ENCODE data around the gene NAPEPLD. TPM values are rescaled to one million over a fixed set of nuclear protein-coding genes. Genes with fewer than 3 reads are reported as not detected.
"Not testable (repeated sequence)": the region's sequence is repeated elsewhere in the genome, so short reads cannot be mapped to it uniquely, and the experiment has no call there.

Gene NAPEPLD
- total RNA-seq, 1 donor from 2014 or later, result 8.4 TPM

- DNase-seq (ENCODE audit: low spot score), result no peak
- intact Hi-C loops (cut with DNase I), result loop anchor here (2.0 kb wide), 2 partner anchors 74 to 148 kb away; partner anchors contain the start of genes ARMC10, FBXL13 and PMPCB
Measured at GRCh38 chr7:103148131-103148993, 537 bp downstream of the NAPEPLD start.

GRCh38 chr7:103144754-103145153 is 4.1 kb downstream of the NAPEPLD start:
- intact Hi-C loops (cut with DNase I); DNase-seq (ENCODE audit: low spot score): not testable (repeated sequence)

GRCh38 chr7:103143868-103144267 is 5.0 kb downstream of the NAPEPLD start:
- DNase-seq (ENCODE audit: low spot score), result no peak
- intact Hi-C loops (cut with DNase I), result no loop called here

GRCh38 chr7:103142494-103142893 is 6.4 kb downstream of the NAPEPLD start:
- intact Hi-C loops (cut with DNase I), result no loop called here
- DNase-seq (ENCODE audit: low spot score), result no peak

GRCh38 chr7:103141753-103142404 is 7.0 kb downstream of the NAPEPLD start:
- intact Hi-C loops (cut with DNase I), result no loop called here
- no peak for DNase-seq (ENCODE audit: low spot score)

- no peak for DNase-seq (ENCODE audit: low spot score)
- intact Hi-C loops (cut with DNase I), result no loop called here
Measured at GRCh38 chr7:103140685-103141084, 8.2 kb downstream of the NAPEPLD start.

- intact Hi-C loops (cut with DNase I), result no loop called here
- DNase-seq (ENCODE audit: low spot score), result no peak
Measured at GRCh38 chr7:103140061-103140460, 8.8 kb downstream of the NAPEPLD start.

- intact Hi-C loops (cut with DNase I), result no loop called here
- no peak for DNase-seq (ENCODE audit: low spot score)
Measured at GRCh38 chr7:103134836-103135554, 13.9 kb downstream of the NAPEPLD start.

- intact Hi-C loops (cut with DNase I), result no loop called here
- DNase-seq (ENCODE audit: low spot score), result no peak
Measured at GRCh38 chr7:103132995-103133688, 15.8 kb downstream of the NAPEPLD start.

GRCh38 chr7:103130901-103131624 is 17.8 kb downstream of the NAPEPLD start:
- intact Hi-C loops (cut with DNase I), result no loop called here
- no peak for DNase-seq (ENCODE audit: low spot score)

GRCh38 chr7:103129702-103130549 is 19.0 kb downstream of the NAPEPLD start:
- DNase-seq (ENCODE audit: low spot score), result no peak
- intact Hi-C loops (cut with DNase I), result no loop called here

- no peak for DNase-seq (ENCODE audit: low spot score)
- intact Hi-C loops (cut with DNase I), result no loop called here
Measured at GRCh38 chr7:103127006-103127405, 21.9 kb downstream of the NAPEPLD start.

GRCh38 chr7:103124429-103124979 is 24.4 kb downstream of the NAPEPLD start:
- intact Hi-C loops (cut with DNase I), result no loop called here

GRCh38 chr7:103123529-103123928 is 25.4 kb downstream of the NAPEPLD start:
- DNase-seq (ENCODE audit: low spot score), result no peak
- intact Hi-C loops (cut with DNase I), result no loop called here

More at GRCh38 chr7:103124429-103124979, 24.4 kb downstream of the NAPEPLD start:
- DNase-seq (ENCODE audit: low spot score), result no peak

- no peak for DNase-seq (ENCODE audit: low spot score)
- intact Hi-C loops (cut with DNase I), result no loop called here
Measured at GRCh38 chr7:103121641-103122040, 27.3 kb downstream of the NAPEPLD start.

GRCh38 chr7:103120362-103120761 is 28.5 kb downstream of the NAPEPLD start:
- DNase-seq (ENCODE audit: low spot score), result no peak
- intact Hi-C loops (cut with DNase I), result no loop called here

GRCh38 chr7:103119791-103120291 is 29.1 kb downstream of the NAPEPLD start:
- DNase-seq (ENCODE audit: low spot score), result no peak
- intact Hi-C loops (cut with DNase I), result no loop called here

GRCh38 chr7:103117465-103117864 is 31.4 kb downstream of the NAPEPLD start:
- DNase-seq (ENCODE audit: low spot score), result no peak
- intact Hi-C loops (cut with DNase I), result no loop called here
